Osteoblast (primary cell): ENCODE data around the gene SMC4. TPM values are rescaled to one million over a fixed set of nuclear protein-coding genes. Genes with fewer than 3 reads are reported as not detected.

Source experiments
- DNase-seq: peaks from one replicate; pipeline ENCODE4 v3.0.0; 2011; ENCODE audit warnings: low spot score, mixed read lengths; ENCODE audit not compliant: insufficient read length; ENCODE audit errors: missing footprints
- H2AFZ ChIP-seq: 2 replicates; pipeline ENCODE4 v1.6.0; 2011; ENCODE audit warnings: mild to moderate bottlenecking, low read length
- H3K27ac ChIP-seq: 2 replicates; pipeline ENCODE4 v1.5.1; 2011; ENCODE audit warnings: mild to moderate bottlenecking, low read depth, low read length, moderate library complexity
- H3K27me3 ChIP-seq: 2 replicates; pipeline ENCODE4 v1.6.0; 2012; ENCODE audit warnings: mild to moderate bottlenecking, control low read depth, inconsistent platforms, low read length, moderate library complexity; ENCODE audit not compliant: insufficient read depth
- H3K36me3 ChIP-seq: 2 replicates; pipeline ENCODE4 v1.5.1; 2011; ENCODE audit warnings: mild to moderate bottlenecking, low read length, control low read depth, moderate library complexity; ENCODE audit not compliant: insufficient read depth
- H3K4me1 ChIP-seq: 2 replicates; pipeline ENCODE4 v1.5.1; 2011; ENCODE audit warnings: mild to moderate bottlenecking, low read length, control low read depth, moderate library complexity; ENCODE audit not compliant: insufficient read depth
- H3K4me2 ChIP-seq: 2 replicates; pipeline ENCODE4 v1.6.0; 2011; ENCODE audit warnings: mild to moderate bottlenecking, low read length; ENCODE audit not compliant: insufficient read depth
- H3K4me3 ChIP-seq: fragments of 200-600 bp; sonication (generic); 3 replicates; pipeline ENCODE4 v1.5.1; 2012; ENCODE audit warnings: mild to moderate bottlenecking, low read length, inconsistent platforms; ENCODE audit not compliant: insufficient read depth
- H3K79me2 ChIP-seq: 2 replicates; pipeline ENCODE4 v1.6.0; 2012; ENCODE audit warnings: mild to moderate bottlenecking, low read length, control low read depth, inconsistent platforms; ENCODE audit not compliant: insufficient read depth
- H3K9me3 ChIP-seq: 2 replicates; pipeline ENCODE4 v1.5.1; 2011; ENCODE audit warnings: low read depth, low read length, control low read depth
- H4K20me1 ChIP-seq: 2 replicates; pipeline ENCODE4 v1.6.0; 2012; ENCODE audit warnings: mild to moderate bottlenecking, low read length, control low read depth; ENCODE audit not compliant: insufficient read depth
- CTCF ChIP-seq: IDR thresholded peaks from 2 replicates; pipeline ENCODE4 v1.5.1; 2011; ENCODE audit warnings: mild to moderate bottlenecking, low read depth, low read length, moderate library complexity; ENCODE audit errors: extremely low read depth
- total RNA-seq: library from RNA; depleted of rRNA; stranded (reverse); fragments of >200 nt; gene quantifications from 2 replicates; pipeline ENCODE4 v1.2.3, GENCODE V29; 2012

The SMC4 gene
- total RNA-seq, 1 donor: 32.9 TPM

- Histone ChIP-seq H3K4me1 (peaks cover 19% of the 10 kb centered on the region), H3K4me2 (peak overlapping the region; percentile 95), H3K9me3 (no peaks in the 10 kb centered on the region), H2AFZ (peak overlapping the region; percentile 57), H4K20me1 (no peaks in the 10 kb centered on the region), H3K36me3 (peaks cover 15% of the 10 kb centered on the region), H3K27ac (peak overlapping the region; percentile 94), H3K27me3 (no peaks in the 10 kb centered on the region), H3K79me2 (peaks cover 95% of the 10 kb centered on the region), H3K4me3 (peak overlapping the region; percentile 93)
- no peak for TF ChIP-seq CTCF
- no peak for DNase-seq
Observed at GRCh38 chr3:160403796-160404470, 4.5 kb downstream of the SMC4 start.

GRCh38 chr3:160409812-160410610, 10.6 kb downstream of the SMC4 start:
- H4K20me1 ChIP-seq: no peaks in the 10 kb centered on the region
- no peak overlapping the region for H2AFZ ChIP-seq
- DNase-seq: no peak
- peaks cover 8% of the 10 kb centered on the region for H3K4me1 ChIP-seq
- no peaks in the 10 kb centered on the region for H3K27me3 ChIP-seq
- peak overlapping the region; percentile 42 for H3K4me2 ChIP-seq
- H3K9me3 ChIP-seq: no peaks in the 10 kb centered on the region
- peak overlapping the region; percentile 51 for H3K27ac ChIP-seq
- no peak for TF ChIP-seq CTCF
- H3K79me2 ChIP-seq: peaks cover 79% of the 10 kb centered on the region
- H3K4me3 ChIP-seq: no peak overlapping the region
- H3K36me3 ChIP-seq: peaks cover 44% of the 10 kb centered on the region

- Histone ChIP-seq H3K4me2 (no peak overlapping the region), H3K79me2 (peaks cover 75% of the 10 kb centered on the region), H2AFZ (no peak overlapping the region), H3K27me3 (no peaks in the 10 kb centered on the region), H3K4me3 (no peak overlapping the region), H3K4me1 (peaks cover 4% of the 10 kb centered on the region), H3K27ac (peak overlapping the region; percentile 21), H3K9me3 (no peaks in the 10 kb centered on the region), H3K36me3 (peaks cover 48% of the 10 kb centered on the region), H4K20me1 (no peaks in the 10 kb centered on the region)
- no peak for TF ChIP-seq CTCF
- DNase-seq: no peak
Observed at GRCh38 chr3:160412477-160412876, 13.0 kb downstream of the SMC4 start.

- Histone ChIP-seq H4K20me1 (no peaks in the 10 kb centered on the region), H3K27me3 (no peaks in the 10 kb centered on the region), H3K4me2 (no peak overlapping the region), H3K4me1 (peaks cover 4% of the 10 kb centered on the region), H3K27ac (no peak overlapping the region), H3K4me3 (no peak overlapping the region), H3K79me2 (peaks cover 73% of the 10 kb centered on the region), H3K9me3 (no peaks in the 10 kb centered on the region), H3K36me3 (peaks cover 56% of the 10 kb centered on the region), H2AFZ (no peak overlapping the region)
- TF ChIP-seq CTCF: peak; percentile 84
- DNase-seq: peak; percentile 73
Observed at GRCh38 chr3:160413613-160414248, 14.3 kb downstream of the SMC4 start.
